ENCODE results near the gene LSMEM2. TPM values are rescaled to one million over a fixed set of nuclear protein-coding genes. Genes with fewer than 3 reads are reported as not detected.

Gene LSMEM2
- polyA plus RNA-seq, 1 experiment, result not detected

DNA sequence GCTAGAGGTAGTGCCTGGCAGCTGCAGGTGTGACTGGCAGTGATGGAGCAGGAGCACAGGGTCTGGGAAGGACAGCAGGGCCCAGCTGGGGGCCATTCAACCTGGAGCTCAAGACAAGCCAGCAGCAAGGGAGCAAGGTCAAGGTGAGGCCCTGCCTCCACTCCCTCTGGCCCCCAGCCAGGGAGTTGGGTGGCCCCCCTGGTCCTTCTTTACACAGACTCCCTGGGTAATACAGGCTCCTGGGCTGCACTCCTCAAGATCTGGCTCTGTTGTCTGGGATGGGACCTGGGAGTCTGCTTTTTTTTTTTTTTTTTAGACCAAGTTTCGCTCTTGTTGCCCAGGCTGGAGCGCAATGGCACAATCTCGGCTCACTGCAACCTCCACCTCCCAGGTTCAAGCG lies 28.4 kb upstream of the LSMEM2 start:
- DNase-seq (ENCODE audit: low read depth), result no peak

DNA sequence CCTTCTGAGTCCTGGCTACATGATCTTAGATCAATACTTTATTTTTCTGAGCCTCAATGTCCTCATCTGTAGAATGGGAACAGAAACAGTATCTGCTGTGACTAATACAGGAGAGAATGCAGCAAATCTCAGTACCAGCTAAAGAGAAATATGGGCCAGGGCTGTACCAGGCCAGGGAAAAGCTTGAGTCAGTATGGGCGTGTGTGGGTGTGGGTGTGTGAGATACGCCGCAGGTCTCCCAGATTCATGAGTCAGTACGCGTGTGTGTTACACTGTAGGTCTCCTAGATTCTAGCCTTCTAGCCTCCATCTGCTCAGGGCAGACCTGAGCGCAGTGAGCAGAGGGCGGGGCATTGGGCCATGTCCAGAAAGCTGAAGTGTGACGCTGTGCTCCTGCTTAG lies 27.7 kb upstream of the LSMEM2 start:
- TF ChIP-seq, protein P1, sequence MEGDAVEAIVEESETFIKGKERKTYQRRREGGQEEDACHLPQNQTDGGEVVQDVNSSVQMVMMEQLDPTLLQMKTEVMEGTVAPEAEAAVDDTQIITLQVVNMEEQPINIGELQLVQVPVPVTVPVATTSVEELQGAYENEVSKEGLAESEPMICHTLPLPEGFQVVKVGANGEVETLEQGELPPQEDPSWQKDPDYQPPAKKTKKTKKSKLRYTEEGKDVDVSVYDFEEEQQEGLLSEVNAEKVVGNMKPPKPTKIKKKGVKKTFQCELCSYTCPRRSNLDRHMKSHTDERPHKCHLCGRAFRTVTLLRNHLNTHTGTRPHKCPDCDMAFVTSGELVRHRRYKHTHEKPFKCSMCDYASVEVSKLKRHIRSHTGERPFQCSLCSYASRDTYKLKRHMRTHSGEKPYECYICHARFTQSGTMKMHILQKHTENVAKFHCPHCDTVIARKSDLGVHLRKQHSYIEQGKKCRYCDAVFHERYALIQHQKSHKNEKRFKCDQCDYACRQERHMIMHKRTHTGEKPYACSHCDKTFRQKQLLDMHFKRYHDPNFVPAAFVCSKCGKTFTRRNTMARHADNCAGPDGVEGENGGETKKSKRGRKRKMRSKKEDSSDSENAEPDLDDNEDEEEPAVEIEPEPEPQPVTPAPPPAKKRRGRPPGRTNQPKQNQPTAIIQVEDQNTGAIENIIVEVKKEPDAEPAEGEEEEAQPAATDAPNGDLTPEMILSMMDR (IDR thresholded peaks at IDR 0.05; ENCODE audit: insufficient read depth, low read depth, low read length), result no peak

More for the DNA sequence above, 28.4 kb upstream of the LSMEM2 start:
- TF ChIP-seq, protein P1 (IDR thresholded peaks at IDR 0.05; ENCODE audit: insufficient read depth, low read depth, low read length), result no peak
- POLR2A ChIA-PET, result no interaction called here
- Histone ChIP-seq H3K4me3 (ENCODE audit: low read depth, low read length) (no peak overlapping the region), H3K27me3 (ENCODE audit: control insufficient read depth, insufficient read depth, low read length) (no peaks in the 10 kb centered on the region), H3K36me3 (ENCODE audit: control insufficient read depth, insufficient read depth, low read length) (peaks cover 32% of the 10 kb centered on the region)
- CTCF ChIA-PET, result interaction anchor here (1.1 to 13.0 kb wide), 6 partner anchors 9 to 130 kb away, joined by 3 to 114 read pairs (median 16); no protein-coding TSS in a partner anchor

DNA sequence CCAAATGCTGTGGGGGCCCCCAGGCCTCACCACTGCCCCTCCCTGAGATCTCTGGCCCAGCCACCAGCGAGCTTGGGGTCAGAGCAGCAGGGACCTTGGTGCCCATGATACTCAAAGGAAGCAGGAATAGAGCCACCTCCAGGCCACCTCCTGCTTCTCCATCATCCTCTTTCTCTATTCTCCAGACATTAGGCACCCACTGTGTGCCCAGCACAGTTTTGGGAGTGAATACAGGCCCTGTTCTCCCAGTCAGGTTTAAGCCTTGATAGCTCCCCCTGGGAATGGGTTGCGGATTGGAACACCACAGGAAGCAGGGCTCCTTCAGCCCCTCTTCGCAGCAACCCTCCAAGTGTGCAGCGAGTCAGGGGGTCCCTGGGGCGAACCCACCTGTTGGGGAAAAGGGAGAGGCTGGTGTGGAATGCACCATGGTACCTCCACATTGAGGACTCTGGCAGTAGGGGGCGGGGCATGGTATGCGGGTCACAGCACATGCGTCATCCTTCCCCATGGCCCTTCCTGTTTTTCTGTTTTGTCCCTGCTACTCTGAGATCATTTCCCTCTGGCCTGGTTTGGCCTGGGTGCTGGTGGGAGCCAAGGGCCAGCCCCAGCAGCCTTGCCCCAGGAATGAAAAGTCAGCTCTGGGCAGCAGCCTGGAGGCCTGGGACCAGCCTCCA lies 24.2 kb upstream of the LSMEM2 start:
- CTCF ChIA-PET, result interaction anchor here (2.2 to 13.0 kb wide), 3 partner anchors 8 to 26 kb away, joined by 6 to 114 read pairs (median 51); no protein-coding TSS in a partner anchor
- TF ChIP-seq, protein P1 (IDR thresholded peaks at IDR 0.05; ENCODE audit: insufficient read depth, low read depth, low read length), result no peak
- H3K4me3 ChIP-seq (ENCODE audit: low read depth, low read length), result no peak overlapping the region
- POLR2A ChIA-PET, result no interaction called here
- no peaks in the 10 kb centered on the region for H3K27me3 ChIP-seq (ENCODE audit: control insufficient read depth, insufficient read depth, low read length)
- DNase-seq (ENCODE audit: low read depth), result no peak
- H3K36me3 ChIP-seq (ENCODE audit: control insufficient read depth, insufficient read depth, low read length), result peaks cover 53% of the 10 kb centered on the region

More for the DNA sequence above, 27.7 kb upstream of the LSMEM2 start:
- DNase-seq (ENCODE audit: low read depth), result no peak
- ChIA-PET CTCF (interaction anchor here (1.0 to 13.0 kb wide), 5 partner anchors 9 to 131 kb away, joined by 3 to 114 read pairs (median 4); no protein-coding TSS in a partner anchor), POLR2A (interaction anchor here (1.0 kb wide), 1 partner anchor 14 kb away, joined by 5 read pairs; no protein-coding TSS in a partner anchor)
- Histone ChIP-seq H3K4me3 (ENCODE audit: low read depth, low read length) (no peak overlapping the region), H3K36me3 (ENCODE audit: control insufficient read depth, insufficient read depth, low read length) (peaks cover 34% of the 10 kb centered on the region), H3K27me3 (ENCODE audit: control insufficient read depth, insufficient read depth, low read length) (no peaks in the 10 kb centered on the region)

DNA sequence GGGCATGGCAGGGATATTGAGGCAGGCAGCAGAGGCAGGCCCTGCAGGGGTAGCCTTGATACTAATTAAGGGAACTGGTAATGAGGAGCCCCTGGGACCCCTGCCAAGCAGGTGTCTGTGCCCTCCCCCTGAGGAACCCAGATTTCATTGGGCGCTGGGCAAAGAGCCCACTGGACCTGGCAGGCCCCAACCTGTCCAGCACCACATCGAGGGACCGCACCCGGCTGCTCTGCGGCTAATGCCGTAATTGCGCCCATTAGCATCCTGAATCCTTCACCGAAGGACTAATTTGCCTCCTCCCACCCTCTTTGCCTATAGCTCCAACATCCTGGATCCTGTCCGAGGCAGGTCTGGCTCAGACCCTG lies 23.7 kb upstream of the LSMEM2 start:
- H3K27me3 ChIP-seq (ENCODE audit: control insufficient read depth, insufficient read depth, low read length), result no peaks in the 10 kb centered on the region
- DNase-seq (ENCODE audit: low read depth), result no peak
- peaks cover 53% of the 10 kb centered on the region for H3K36me3 ChIP-seq (ENCODE audit: control insufficient read depth, insufficient read depth, low read length)
- TF ChIP-seq, protein P1 (IDR thresholded peaks at IDR 0.05; ENCODE audit: insufficient read depth, low read depth, low read length), result no peak
- ChIA-PET CTCF (interaction anchor here (1.6 to 13.0 kb wide), 5 partner anchors 9 to 61 kb away, joined by 6 to 114 read pairs (median 12); no protein-coding TSS in a partner anchor), POLR2A (no interaction called here)
- H3K4me3 ChIP-seq (ENCODE audit: low read depth, low read length), result no peak overlapping the region
